Non-pigmented ciliary epithelial cell (primary cell): Measurements from ENCODE around the gene CRB1.

ENCODE experiments used
- DNase-seq: peaks from one replicate; pipeline ENCODE4 v3.0.0-alpha.2; 2010; ENCODE audit warnings: low read depth

Gene CRB1

DNA sequence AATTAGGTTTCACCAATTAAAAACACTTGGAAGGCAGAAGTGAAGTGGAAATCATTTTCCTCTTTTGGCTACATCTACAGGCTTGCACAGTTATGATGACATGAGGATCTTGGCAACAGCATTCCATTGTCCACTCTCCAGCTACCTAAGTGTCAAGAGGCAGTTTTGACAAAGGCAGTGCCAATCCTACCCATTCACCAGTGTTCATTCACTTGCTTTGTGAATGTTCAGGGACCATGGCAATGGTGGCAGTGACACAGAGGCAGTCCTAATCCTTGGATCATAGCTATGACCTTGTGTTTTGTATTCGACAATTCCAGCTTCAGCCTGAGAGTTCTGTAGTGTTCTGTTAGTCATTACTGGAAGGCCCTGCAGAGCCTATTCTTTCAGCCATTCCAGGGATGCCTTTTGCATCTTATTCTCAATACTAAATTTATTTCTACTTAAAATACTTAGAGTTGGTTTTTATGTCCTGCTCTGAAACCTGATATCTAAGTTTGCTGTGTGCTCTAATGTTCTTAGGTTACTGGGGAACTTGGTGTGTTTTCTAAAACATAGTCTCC, 36.7 kb downstream of the CRB1 start:
- DNase-seq = no peak

DNA sequence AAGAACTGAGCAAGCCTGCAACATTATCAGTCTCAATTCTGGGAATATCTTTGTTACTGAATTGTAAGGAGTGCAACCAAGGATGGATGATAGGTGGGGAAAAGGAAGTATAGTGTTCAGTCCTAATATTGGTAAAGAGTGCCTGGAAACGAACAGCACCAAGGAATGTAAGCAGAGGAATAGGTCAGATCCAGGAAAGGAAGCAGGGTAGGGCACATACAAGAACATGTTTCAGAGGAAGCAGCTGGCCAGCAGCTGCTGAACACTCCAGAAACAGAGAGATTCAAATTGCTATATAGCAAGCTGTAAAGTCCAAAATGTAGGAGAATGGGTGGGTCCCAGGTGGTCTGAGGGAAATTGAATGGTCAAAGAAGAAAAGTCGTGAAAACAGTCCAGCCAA, 37.9 kb downstream of the CRB1 start:
- DNase-seq = no peak

DNA sequence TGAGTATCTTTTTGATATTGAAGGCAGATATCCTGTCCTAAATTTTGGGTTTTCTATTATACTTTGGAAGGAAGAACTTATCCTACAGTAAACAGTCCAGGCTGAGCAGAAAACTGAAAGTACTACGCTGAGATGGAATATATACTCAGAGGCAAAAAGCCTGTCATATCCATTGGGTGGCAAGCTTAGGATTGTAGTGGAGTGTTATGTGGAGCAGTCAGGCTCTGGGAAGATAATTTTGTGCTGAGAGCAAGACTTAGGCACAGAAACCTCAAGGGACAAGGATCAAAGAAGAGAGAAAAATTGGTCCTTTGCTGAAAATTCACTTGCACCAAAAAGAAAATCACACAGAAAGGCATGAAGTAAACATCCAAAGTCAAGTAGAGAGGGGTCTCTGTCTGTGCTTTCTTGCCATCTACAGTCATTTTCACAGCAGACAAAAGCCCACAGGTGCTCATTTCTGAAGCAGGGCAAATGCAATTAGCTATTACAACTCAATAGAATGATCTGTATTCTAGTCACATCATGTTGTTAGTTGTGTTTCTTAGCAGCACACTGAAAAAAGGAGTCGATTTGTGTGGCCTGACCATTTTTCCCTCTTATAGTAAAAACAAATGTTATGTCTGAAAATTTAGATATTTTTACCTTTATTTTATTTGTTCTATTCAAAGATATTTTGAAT, 38.5 kb downstream of the CRB1 start:
- no peak for DNase-seq

GRCh38 chr1:197307136-197307535, 39.1 kb downstream of the CRB1 start:
- no peak for DNase-seq

DNA sequence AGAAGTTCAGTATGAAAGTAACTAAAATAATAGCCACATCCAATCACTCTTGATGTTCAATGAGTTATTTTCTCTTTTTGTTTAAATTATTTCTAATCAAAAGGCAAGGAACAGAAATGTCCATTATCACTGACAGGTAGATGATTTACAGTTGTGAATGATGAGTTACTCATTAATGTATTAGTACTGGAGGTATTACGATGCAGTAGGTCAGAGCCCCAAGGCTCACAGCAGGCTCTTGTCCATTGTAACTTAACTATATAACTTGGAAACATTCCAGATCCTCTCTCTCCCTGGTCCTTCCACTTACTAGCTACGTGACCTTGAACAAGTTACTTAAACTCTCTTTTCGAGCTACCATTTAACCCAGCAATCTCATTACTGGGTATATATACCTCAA, 39.5 kb downstream of the CRB1 start:
- no peak for DNase-seq

GRCh38 chr1:197311081-197311480, 43.0 kb downstream of the CRB1 start:
- no peak for DNase-seq

DNA sequence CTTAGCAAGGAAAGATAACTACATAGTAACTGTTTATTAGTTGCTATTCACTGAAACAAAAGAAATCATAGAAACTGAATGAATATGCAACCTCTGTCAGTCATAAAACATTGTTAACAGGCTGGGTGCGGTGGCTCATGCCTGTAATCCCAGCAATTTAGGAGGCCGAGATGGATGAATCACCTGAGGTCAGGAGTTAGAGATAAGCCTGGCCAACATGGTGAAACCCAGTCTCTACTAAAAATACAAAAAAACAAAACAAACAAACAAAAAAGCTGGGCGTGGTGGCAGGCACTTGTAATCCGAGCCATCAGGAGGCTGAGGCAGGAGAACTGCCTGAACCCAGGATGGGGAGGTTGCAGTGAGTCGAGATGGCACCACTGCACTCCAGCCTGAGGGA, 44.1 kb downstream of the CRB1 start:
- DNase-seq = no peak

GRCh38 chr1:197313713-197314112, 45.7 kb downstream of the CRB1 start:
- DNase-seq = no peak

DNA sequence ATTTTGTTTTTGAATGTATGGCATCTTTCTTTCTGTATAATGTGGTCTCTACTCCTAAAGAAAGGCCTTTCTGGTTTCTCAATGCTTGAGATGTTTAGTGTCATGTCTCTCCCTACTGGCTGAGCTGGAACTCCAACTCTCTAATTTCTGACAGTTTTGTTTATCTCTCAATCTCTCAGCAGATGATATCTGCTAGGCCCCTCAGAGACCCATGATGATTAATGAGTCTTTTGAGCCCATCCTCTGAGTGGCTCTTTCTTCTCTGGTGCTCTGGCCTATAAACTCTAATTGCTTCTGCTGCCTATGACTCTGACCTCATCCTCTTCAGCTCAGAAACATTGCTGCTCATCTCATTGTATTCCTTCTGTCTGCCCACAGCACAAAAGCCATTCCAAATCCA, 46.6 kb downstream of the CRB1 start:
- DNase-seq = no peak

DNA sequence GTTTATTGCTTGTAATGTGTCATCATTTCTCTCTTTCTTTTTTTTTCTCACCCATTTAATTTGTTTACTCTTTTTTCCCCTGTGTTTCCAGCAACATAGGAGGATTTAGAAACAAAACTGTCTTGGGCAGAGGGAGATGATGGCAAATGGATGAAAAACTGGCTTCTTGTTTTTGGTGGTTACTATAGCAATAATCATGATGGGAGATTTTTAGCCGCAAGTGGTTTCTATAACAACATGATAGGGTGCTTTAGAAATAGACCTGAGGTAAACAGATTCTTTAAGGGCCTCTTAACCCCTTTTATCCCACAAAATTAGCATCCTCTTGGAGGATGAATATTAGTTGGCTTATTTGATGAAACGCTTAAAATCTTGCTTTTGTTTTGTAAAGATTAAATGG, 51.6 kb downstream of the CRB1 start:
- DNase-seq = no peak

GRCh38 chr1:197320991-197321531, 53.0 kb downstream of the CRB1 start:
- DNase-seq = no peak

GRCh38 chr1:197321811-197322210, 53.8 kb downstream of the CRB1 start:
- DNase-seq = no peak

- no peak for DNase-seq
These were observed 59.8 kb downstream of the CRB1 start for GRCh38 chr1:197327776-197328364.

DNA sequence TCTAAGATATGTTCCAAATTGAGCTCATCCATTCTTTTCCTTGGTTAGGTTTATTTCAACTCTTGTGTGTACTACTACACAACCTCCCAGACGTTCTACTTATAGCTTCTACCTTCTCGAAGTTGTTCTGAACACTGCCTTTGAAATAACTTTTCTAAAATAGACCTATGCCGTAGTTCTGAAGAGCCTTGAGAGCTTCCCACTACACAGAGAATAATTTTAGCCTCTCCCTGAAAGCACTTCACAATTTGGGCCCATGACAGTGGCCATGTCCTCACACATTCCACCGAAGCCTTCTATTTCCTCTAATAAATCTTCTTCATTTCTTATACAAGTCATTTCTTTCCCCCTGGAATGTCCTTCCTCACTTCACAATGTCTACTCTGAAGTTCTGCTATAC, 62.2 kb downstream of the CRB1 start:
- no peak for DNase-seq

- DNase-seq = no peak
These were observed 63.5 kb downstream of the CRB1 start for GRCh38 chr1:197331565-197331964.

GRCh38 chr1:197333041-197333440, 65.0 kb downstream of the CRB1 start:
- DNase-seq = no peak

DNA sequence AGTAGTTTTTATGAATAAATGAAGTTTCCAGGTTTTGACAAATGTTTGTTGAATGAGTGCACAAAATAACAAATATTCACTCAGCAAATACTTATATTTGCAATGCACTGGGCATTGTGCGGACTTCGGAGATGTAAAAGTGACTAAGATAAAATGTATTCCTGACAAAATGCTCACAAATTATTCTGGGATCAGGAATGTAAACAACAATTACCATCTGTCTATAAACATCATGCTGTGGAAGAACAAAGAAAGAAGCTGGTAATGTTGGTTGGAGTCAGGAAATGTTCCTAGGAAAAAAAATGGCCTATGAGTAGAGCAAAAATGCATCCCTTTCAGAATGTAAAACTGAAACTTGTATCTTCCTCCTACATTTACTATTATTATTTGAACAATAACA, 68.5 kb downstream of the CRB1 start:
- no peak for DNase-seq

DNA sequence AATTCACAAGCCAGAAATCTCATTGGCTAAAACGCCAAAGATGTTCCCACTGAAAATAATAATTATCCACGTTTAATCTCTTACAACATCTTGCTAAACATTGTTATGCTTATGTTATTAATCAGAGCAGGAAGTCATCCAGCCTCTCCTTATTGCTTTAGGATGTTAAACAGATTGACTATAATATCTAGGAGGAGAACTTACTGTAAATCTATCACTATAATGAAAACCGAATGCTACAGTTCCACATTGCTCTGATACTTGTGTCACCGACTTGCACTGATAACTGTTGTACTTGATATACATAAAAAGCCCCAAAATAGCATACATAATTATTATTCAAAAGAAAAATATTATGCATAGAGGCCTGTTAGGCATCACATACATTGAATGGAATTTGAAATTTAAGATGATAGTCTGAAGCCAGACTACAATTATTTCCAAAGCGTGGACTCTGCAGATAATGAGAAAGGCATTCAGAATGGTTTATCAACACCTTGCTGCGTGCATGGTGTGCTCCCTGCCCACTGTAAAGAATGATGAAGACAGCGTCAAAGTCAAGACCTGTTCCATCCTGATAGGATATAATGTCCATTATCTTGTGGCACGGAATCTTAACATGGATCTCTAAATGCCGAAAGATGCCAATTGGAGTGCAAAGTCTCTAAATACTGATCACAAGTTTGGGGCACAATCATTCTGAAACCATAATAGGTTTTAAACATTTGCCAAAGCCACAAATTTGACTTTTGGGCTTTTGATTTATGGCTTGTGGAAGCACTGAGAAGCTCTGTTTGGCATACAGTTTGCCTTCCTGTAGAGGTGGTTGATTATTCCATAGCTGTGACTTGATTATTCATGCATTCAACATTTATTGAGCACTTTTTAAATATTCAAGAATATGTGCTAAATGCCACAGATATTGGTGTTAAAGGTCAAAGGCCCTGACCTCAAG, 71.3 kb downstream of the CRB1 start:
- DNase-seq = no peak

DNA sequence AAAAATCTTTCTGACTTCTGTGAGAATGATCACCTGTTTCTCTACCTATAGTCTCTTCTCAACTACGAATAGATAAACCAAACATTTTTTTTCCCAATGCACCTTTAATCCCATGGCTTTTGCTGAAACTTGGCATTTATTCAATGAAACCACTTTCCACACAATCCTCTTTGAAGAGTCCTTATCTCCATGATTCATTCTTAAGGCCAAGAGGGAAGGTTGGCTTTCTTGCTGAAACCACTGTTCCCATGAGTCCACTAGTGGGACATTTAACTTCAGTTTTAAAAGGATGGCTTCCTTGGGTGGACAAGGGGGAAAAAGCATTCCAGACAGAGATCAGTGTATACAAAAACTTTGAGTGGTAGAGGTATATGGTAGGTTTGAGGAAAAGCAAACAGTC, 73.6 kb downstream of the CRB1 start:
- no peak for DNase-seq

- DNase-seq = no peak
These were observed 74.1 kb downstream of the CRB1 start for GRCh38 chr1:197342044-197342565.

DNA sequence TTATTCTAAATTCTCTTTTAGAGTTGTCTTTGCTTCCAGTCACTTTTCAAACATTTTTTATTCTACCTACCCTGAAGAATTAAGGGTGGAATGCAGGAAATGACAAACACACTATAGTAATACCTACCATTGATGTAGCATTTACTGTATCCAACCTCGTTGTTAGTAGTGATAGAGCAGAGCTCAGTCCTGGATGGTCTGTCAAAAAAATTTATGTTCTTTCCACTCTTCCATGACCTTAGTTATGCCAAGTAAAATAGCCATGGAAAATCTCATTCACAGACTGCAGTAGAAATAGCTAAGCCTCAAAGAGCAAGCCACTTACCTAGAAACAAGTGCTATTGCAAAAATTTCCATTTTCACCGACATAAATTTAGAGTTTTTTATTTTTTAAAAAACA, 74.6 kb downstream of the CRB1 start:
- no peak for DNase-seq

- no peak for DNase-seq
These were observed 75.7 kb downstream of the CRB1 start for GRCh38 chr1:197343663-197344273.
